Hematopoietic multipotent progenitor cell treated with erythropoietin and hydrocortisone succinate and interleukin-3 and kit ligand, for 4 days (in vitro differentiated cells): ENCODE data around the gene CREB5.

Experiments used
- DNase-seq: peaks from one replicate; pipeline ENCODE4 v3.0.0-alpha.2; 2015

CREB5 gene

GRCh38 chr7:28656529-28656928 is 244.2 kb downstream of the CREB5 start:
- DNase-seq: no peak

- DNase-seq: no peak
Measured at GRCh38 chr7:28658381-28658780, 246.1 kb downstream of the CREB5 start.

GRCh38 chr7:28660132-28660531 is 247.8 kb downstream of the CREB5 start:
- no peak for DNase-seq

GRCh38 chr7:28661826-28662595 is 249.7 kb downstream of the CREB5 start:
- no peak for DNase-seq

- DNase-seq: no peak
Measured at GRCh38 chr7:28666154-28666553, 253.8 kb downstream of the CREB5 start.

GRCh38 chr7:28668085-28668484 is 255.8 kb downstream of the CREB5 start:
- DNase-seq: no peak

GRCh38 chr7:28669330-28669729 is 257.0 kb downstream of the CREB5 start:
- DNase-seq: peak; percentile 24

- DNase-seq: no peak
Measured at GRCh38 chr7:28671526-28671925, 259.2 kb downstream of the CREB5 start.

GRCh38 chr7:28672397-28672797 is 260.1 kb downstream of the CREB5 start:
- no peak for DNase-seq

GRCh38 chr7:28674359-28674782 is 262.1 kb downstream of the CREB5 start:
- no peak for DNase-seq

GRCh38 chr7:28675429-28675828 is 263.1 kb downstream of the CREB5 start:
- no peak for DNase-seq

- no peak for DNase-seq
Measured at GRCh38 chr7:28677668-28678067, 265.4 kb downstream of the CREB5 start.

- DNase-seq: peak; percentile 19
Measured at GRCh38 chr7:28678431-28678965, 266.2 kb downstream of the CREB5 start.

- no peak for DNase-seq
Measured at GRCh38 chr7:28681693-28682310, 269.5 kb downstream of the CREB5 start.

GRCh38 chr7:28682801-28683200 is 270.5 kb downstream of the CREB5 start:
- no peak for DNase-seq

- peak; percentile 67 for DNase-seq
Measured at GRCh38 chr7:28684650-28685241, 272.4 kb downstream of the CREB5 start.

- peak; percentile 21 for DNase-seq
Measured at GRCh38 chr7:28685242-28685643, 272.9 kb downstream of the CREB5 start.

- peak; percentile 85 for DNase-seq
Measured at GRCh38 chr7:28685644-28686417, 273.5 kb downstream of the CREB5 start.

- peak; percentile 51 for DNase-seq
Measured at GRCh38 chr7:28686418-28686800, 274.1 kb downstream of the CREB5 start.

- no peak for DNase-seq
Measured at GRCh38 chr7:28687537-28687936, 275.2 kb downstream of the CREB5 start.

- DNase-seq: no peak
Measured at GRCh38 chr7:28688174-28688573, 275.9 kb downstream of the CREB5 start.

- DNase-seq: no peak
Measured at GRCh38 chr7:28688651-28689050, 276.3 kb downstream of the CREB5 start.
